ENCODE data around the gene PIP4K2B.

The PIP4K2B gene

DNA sequence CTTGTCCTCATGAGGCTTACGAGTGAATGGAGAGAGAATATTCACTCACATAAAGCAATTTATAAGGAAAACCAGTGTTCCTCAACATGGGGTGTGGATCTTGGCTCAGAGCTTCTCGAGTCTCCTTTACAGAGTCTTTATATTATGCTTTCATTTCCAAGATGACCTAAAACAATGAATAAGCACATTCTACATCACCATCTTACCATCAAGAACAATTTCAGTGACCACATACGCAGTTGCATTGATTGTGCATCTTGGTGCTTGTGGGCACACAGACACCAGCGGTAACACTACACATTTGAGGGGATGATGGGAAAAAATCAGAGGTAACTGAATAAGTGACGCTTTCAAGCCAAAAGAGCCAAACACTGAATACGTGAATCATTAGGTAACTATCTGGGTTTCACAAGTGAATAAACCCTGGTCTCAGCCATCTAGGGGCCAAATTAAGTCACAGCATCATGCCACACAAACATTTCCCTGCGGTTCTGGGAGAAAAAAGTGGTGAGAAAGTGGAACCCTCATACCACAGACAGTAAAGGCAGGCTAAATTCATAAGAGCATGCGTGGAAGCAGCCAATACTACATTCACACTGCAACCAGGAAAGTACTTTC lies 16.3 kb upstream of the PIP4K2B start:
- Histone ChIP-seq H3K27ac (no peak overlapping the region), H3K27me3 (ENCODE audit: insufficient read depth, low read depth, severe bottlenecking) (no peaks in the 10 kb centered on the region), H3K36me3 (peaks cover 72% of the 10 kb centered on the region), H3K4me3 (ENCODE audit: low read depth, low read length) (no peak overlapping the region), H3K9me3 (ENCODE audit: severe bottlenecking) (no peaks in the 10 kb centered on the region)
- TF ChIP-seq CTCF (IDR thresholded peaks at IDR 0.05; ENCODE audit: low read depth, low read length): peak; percentile 2; the same call in 1 of the 2 replicates
- no peak for DNase-seq

DNA sequence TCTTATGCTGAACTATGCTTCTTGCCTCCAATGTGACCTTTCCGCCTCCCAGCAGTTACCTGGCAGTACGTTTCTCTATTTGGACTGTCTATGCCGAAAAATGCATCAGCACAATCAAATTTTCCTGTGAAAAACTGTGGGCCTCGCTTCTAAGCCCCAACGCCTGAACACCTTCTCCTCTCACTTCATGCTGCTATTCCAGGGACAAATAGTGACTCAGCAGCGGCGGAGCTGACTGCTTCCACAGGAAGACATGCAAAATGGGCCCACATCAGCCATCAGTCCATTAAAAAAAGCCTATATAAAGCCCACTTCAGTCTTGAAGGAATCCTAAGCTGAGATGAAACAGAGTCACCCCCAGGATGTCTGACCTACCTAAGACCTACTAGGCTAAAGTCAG lies 10.5 kb upstream of the PIP4K2B start:
- Histone ChIP-seq H3K36me3 (peaks cover 70% of the 10 kb centered on the region), H3K9me3 (ENCODE audit: severe bottlenecking) (no peaks in the 10 kb centered on the region), H3K27me3 (ENCODE audit: insufficient read depth, low read depth, severe bottlenecking) (no peaks in the 10 kb centered on the region), H3K27ac (no peak overlapping the region), H3K4me3 (ENCODE audit: low read depth, low read length) (no peak overlapping the region)
- DNase-seq: no peak
- TF ChIP-seq CTCF (IDR thresholded peaks at IDR 0.05; ENCODE audit: low read depth, low read length): no peak

DNA sequence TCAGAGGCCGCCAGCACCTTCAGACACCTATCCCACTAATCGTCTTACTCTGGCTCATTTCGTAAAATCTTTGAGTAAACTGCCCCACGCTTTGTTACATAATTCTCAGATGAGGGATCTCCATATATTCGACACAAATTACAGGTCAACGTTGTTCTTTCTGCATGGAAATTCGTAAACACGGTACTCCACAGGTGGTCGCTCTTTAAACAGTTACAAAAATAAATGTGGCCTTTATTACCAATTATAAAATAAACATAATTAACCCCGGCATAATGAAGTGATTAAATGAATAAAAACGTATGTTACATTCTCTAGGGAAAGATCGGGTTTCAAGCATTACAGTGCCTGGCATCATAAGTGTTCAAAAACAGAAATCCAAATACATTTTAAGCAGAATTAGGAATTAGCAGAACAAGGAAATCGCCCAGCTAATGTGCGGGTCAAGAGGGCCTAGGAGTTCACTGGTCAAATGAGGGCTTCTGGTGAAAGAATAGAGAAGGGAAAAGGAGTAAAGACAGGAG lies 943 bp upstream of the PIP4K2B start:
- peak overlapping the region; percentile 65 for H3K4me3 ChIP-seq (ENCODE audit: low read depth, low read length)
- no peaks in the 10 kb centered on the region for H3K27me3 ChIP-seq (ENCODE audit: insufficient read depth, low read depth, severe bottlenecking)
- peaks cover 57% of the 10 kb centered on the region for H3K36me3 ChIP-seq
- no peak for TF ChIP-seq CTCF (IDR thresholded peaks at IDR 0.05; ENCODE audit: low read depth, low read length)
- H3K9me3 ChIP-seq (ENCODE audit: severe bottlenecking): no peaks in the 10 kb centered on the region
- no peak for DNase-seq
- peak overlapping the region; percentile 100; the same call in 1 of the 2 replicates for H3K27ac ChIP-seq

- TF ChIP-seq CTCF (IDR thresholded peaks at IDR 0.05; ENCODE audit: low read depth, low read length): peak; percentile 31
- Histone ChIP-seq H3K27me3 (ENCODE audit: insufficient read depth, low read depth, severe bottlenecking) (no peaks in the 10 kb centered on the region), H3K4me3 (ENCODE audit: low read depth, low read length) (peak overlapping the region; percentile 51), H3K9me3 (ENCODE audit: severe bottlenecking) (no peaks in the 10 kb centered on the region), H3K36me3 (peaks cover 47% of the 10 kb centered on the region), H3K27ac (peak overlapping the region; percentile 100)
- no peak for DNase-seq
Measured at GRCh38 chr17:38798614-38799500, 499 bp downstream of the PIP4K2B start.

- Histone ChIP-seq H3K9me3 (ENCODE audit: severe bottlenecking) (no peaks in the 10 kb centered on the region), H3K4me3 (ENCODE audit: low read depth, low read length) (no peak overlapping the region), H3K27ac (no peak overlapping the region; the same call in 1 of the 2 replicates), H3K36me3 (peaks cover 36% of the 10 kb centered on the region), H3K27me3 (ENCODE audit: insufficient read depth, low read depth, severe bottlenecking) (no peaks in the 10 kb centered on the region)
- no peak for DNase-seq
- no peak for TF ChIP-seq CTCF (IDR thresholded peaks at IDR 0.05; ENCODE audit: low read depth, low read length)
Measured at GRCh38 chr17:38797828-38798227, 1.5 kb downstream of the PIP4K2B start.

All from WERI-Rb-1 (cell line).